ENCODE results near the gene NNT. TPM values are rescaled to one million over a fixed set of nuclear protein-coding genes. Genes with fewer than 3 reads are reported as not detected.

NNT gene
- total and polyA plus RNA-seq, 10 of the 15 experiments (the other 5 are each of a cell fraction or from before 2014, with no cell fraction given): 20.8 to 73.1 (median 51.9) TPM

DNA sequence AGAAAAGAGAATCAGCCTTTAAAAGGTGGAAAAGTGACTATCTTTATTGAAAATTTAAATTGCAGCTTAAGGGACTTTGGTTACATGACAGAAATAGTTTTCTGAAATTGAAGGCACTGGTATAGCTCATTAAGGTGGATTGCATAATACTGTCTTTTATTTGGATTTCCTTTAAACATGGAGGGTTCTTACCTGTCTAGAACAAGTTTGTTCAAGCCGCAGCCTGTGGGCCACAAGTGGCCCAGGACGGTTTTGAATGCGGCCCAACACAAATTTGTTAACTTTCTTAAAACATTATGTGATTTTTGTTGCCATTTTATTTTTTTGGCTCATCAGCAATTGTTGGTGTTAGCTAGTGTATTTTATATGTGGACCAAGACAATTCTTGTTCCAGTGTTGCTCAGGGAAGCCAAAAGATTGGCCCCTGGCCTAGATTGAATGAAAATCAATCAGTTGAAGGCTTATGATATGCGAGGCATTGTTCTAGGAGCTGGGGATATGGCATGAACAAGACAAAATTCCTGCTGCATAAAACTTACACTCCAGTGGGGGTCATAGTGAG lies 18.0 kb downstream of the NNT start:
- Histone ChIP-seq H3K4me3 (no peak overlapping the region), H4K20me1 (ENCODE audit: control insufficient read depth, insufficient read depth) (no peaks in the 10 kb centered on the region), H2AFZ (ENCODE audit: control insufficient read depth, low read depth, low read length) (no peak overlapping the region), H3K36me3 (ENCODE audit: control insufficient read depth in 2 of 2, insufficient read depth in 2 of 2, low read length in 1 of 2) (peaks cover 0 to 10% of the 10 kb centered on the region in 2 experiments), H3K79me2 (ENCODE audit: control insufficient read depth, insufficient read depth, low read length) (no peaks in the 10 kb centered on the region), H3K4me1 (ENCODE audit: control insufficient read depth, insufficient read depth, low read length) (no peaks in the 10 kb centered on the region), H3K9me3 (replicated peaks; ENCODE audit: control insufficient read depth, insufficient read depth, low read length) (no peaks in the 10 kb centered on the region), H3K27ac (ENCODE audit: control insufficient read depth, insufficient read depth) (no peak overlapping the region), H3K9ac (ENCODE audit: control insufficient read depth, insufficient read depth, low read length) (no peak overlapping the region), H3K27me3 (replicated peaks in 1 of 2; ENCODE audit: control insufficient read depth in 2 of 2, insufficient read depth in 2 of 2, low read length in 1 of 2) (no peaks in the 10 kb centered on the region), H3K4me2 (ENCODE audit: control insufficient read depth, insufficient read depth) (no peak overlapping the region)
- ChIA-PET POLR2A (interaction anchor here (0.6 kb wide), 1 partner anchor 352 kb away, joined by 4 read pairs; no protein-coding TSS in a partner anchor), CTCF (interaction anchor here (1.0 to 5.5 kb wide), 5 partner anchors 9 to 69 kb away, joined by 3 to 53 read pairs (median 8); no protein-coding TSS in a partner anchor), SMC1A (ENCODE audit: uncharacterized antibody, unreplicated experiment) (interaction anchor here (1.2 kb wide), 1 partner anchor 10 kb away, joined by 5 read pairs; no protein-coding TSS in a partner anchor), RAD21 (ENCODE audit: unreplicated experiment) (no interaction called here)
- no peak for FAIRE-seq
- WGBS (ENCODE audit: insufficient coverage, insufficient replicate concordance, low lambda C conversion rate, missing lambda C conversion rate): 99% methylated on average over 4 of the region's 4 CpGs
- intact Hi-C loops (cut with micrococcal nuclease; ENCODE audit: unreplicated experiment): no loop called here
- no TSS peak for BruUV-seq (replicated peaks)
- no peak for ATAC-seq
- TF ChIP-seq, protein P1, sequence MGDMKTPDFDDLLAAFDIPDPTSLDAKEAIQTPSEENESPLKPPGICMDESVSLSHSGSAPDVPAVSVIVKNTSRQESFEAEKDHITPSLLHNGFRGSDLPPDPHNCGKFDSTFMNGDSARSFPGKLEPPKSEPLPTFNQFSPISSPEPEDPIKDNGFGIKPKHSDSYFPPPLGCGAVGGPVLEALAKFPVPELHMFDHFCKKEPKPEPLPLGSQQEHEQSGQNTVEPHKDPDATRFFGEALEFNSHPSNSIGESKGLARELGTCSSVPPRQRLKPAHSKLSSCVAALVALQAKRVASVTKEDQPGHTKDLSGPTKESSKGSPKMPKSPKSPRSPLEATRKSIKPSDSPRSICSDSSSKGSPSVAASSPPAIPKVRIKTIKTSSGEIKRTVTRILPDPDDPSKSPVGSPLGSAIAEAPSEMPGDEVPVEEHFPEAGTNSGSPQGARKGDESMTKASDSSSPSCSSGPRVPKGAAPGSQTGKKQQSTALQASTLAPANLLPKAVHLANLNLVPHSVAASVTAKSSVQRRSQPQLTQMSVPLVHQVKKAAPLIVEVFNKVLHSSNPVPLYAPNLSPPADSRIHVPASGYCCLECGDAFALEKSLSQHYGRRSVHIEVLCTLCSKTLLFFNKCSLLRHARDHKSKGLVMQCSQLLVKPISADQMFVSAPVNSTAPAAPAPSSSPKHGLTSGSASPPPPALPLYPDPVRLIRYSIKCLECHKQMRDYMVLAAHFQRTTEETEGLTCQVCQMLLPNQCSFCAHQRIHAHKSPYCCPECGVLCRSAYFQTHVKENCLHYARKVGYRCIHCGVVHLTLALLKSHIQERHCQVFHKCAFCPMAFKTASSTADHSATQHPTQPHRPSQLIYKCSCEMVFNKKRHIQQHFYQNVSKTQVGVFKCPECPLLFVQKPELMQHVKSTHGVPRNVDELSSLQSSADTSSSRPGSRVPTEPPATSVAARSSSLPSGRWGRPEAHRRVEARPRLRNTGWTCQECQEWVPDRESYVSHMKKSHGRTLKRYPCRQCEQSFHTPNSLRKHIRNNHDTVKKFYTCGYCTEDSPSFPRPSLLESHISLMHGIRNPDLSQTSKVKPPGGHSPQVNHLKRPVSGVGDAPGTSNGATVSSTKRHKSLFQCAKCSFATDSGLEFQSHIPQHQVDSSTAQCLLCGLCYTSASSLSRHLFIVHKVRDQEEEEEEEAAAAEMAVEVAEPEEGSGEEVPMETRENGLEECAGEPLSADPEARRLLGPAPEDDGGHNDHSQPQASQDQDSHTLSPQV (IDR thresholded peaks at IDR 0.05): no peak
- no peak for TF ChIP-seq NR2C1 (IDR thresholded peaks at IDR 0.05)
- DNase-seq (ENCODE audit: low read depth, low spot score): no peak
- in situ Hi-C loops (cut with MboI): loop anchor here (25.0 kb wide), 1 partner anchor 1709 kb away; the partner anchor contains the start of gene RIMOC1

Measured in GM12878 (cell line).